HepG2 (cell line): Measurements from ENCODE around the gene MINDY1. TPM values are rescaled to one million over a fixed set of nuclear protein-coding genes. Genes with fewer than 3 reads are reported as not detected.

Experiments used
- GABPA ChIP-seq, 2 experiments: IDR thresholded peaks; 2 replicates each; pipeline ENCODE4 v1.6.1; 2011 to 2016; ENCODE audit warnings: low read depth in 2 of 2, low read length in 1 of 2, missing biosample characterization in 1 of 2, missing genetic modification characterization in 1 of 2
- GFI1 ChIP-seq: sonication (generic); formaldehyde crosslinking; IDR thresholded peaks from 2 replicates; pipeline ENCODE4 v1.5.0; 2020; ENCODE audit warnings: missing genetic modification reagents, mild to moderate bottlenecking, borderline replicate concordance
- MEF2D ChIP-seq: sonication (generic); formaldehyde crosslinking; IDR thresholded peaks from 2 replicates; pipeline ENCODE4 v1.5.1; 2020; ENCODE audit warnings: mild to moderate bottlenecking, missing genetic modification reagents
- MXI1 ChIP-seq: IDR thresholded peaks from 3 replicates; pipeline ENCODE4 v1.6.1; 2012; ENCODE audit warnings: low read depth, low read length, inconsistent platforms, borderline replicate concordance
- POLR2A ChIP-seq, 2 experiments: IDR thresholded peaks; 2 replicates each; pipeline ENCODE4 v1.6.1; 2011; ENCODE audit warnings: low read depth in 2 of 2, low read length in 2 of 2, mild to moderate bottlenecking in 1 of 2, moderate library complexity in 1 of 2; ENCODE audit not compliant: insufficient read depth in 1 of 2
- SALL1 ChIP-seq: sonication (generic); formaldehyde crosslinking; IDR thresholded peaks from 2 replicates; pipeline ENCODE4 v1.8.0; 2022; ENCODE audit warnings: mild to moderate bottlenecking, missing genetic modification reagents
- TCF12 ChIP-seq, 2 experiments: fragments of 450-650 bp in 1 of 2; sonication (generic) in 1 of 2; formaldehyde crosslinking in 1 of 2; IDR thresholded peaks; 2 replicates each; pipeline versions ENCODE4 v1.6.1 to v1.8.0; 2017 to 2022; ENCODE audit warnings: antibody characterized with exemption in 1 of 2, mild to moderate bottlenecking in 1 of 2, missing genetic modification reagents in 1 of 2, moderate library complexity in 1 of 2
- TCF7L2 ChIP-seq: IDR thresholded peaks from 2 replicates; pipeline ENCODE4 v1.6.1; 2011; ENCODE audit warnings: mild to moderate bottlenecking, low read depth, low read length, moderate library complexity
- ZNF20 ChIP-seq: sonication (generic); formaldehyde crosslinking; IDR thresholded peaks from 2 replicates; pipeline ENCODE4 v1.4.0; 2020; ENCODE audit warnings: mild to moderate bottlenecking, moderate library complexity, missing genetic modification reagents
- ZNF329 ChIP-seq: sonication (generic); formaldehyde crosslinking; IDR thresholded peaks from 2 replicates; pipeline ENCODE4 v1.9.0; 2021; ENCODE audit warnings: low read depth, mild to moderate bottlenecking, missing genetic modification reagents
- ZSCAN12 ChIP-seq: sonication (generic); formaldehyde crosslinking; IDR thresholded peaks from 2 replicates; pipeline ENCODE4 v1.9.0; 2021; ENCODE audit warnings: mild to moderate bottlenecking, missing genetic modification reagents
- polyA plus RNA-seq, 8 experiments: library from polyadenylated mRNA; depleted of rRNA in 3 of 8; stranded (reverse) in 7 of 8; unstranded in 1 of 8; fragments of >200 nt; fragmentation: Illumina TruSeq in 4 of 8; extraction: Trizol in 4 of 8; gene quantifications; 2 replicates each; pipeline versions ENCODE4 v1.2.1 to v1.2.3, GENCODE V29; 2011 to 2016; ENCODE audit warnings: low read depth in 4 of 8, missing spikeins in 1 of 8, mixed read lengths in 1 of 8; ENCODE audit not compliant: insufficient read depth in 1 of 8
- total RNA-seq, 5 experiments: library from RNA; depleted of rRNA; stranded (reverse); fragments of >200 nt; fragmentation: Illumina TruSeq; extraction: Trizol; gene quantifications; 2 replicates each; pipeline ENCODE4 v1.2.3, GENCODE V29; 2016; ENCODE audit warnings: low read depth in 1 of 5
- TF ChIP-seq, protein P1 (sequence below): sonication (generic); formaldehyde crosslinking; IDR thresholded peaks from 2 replicates; pipeline ENCODE4 v1.4.0; 2020; ENCODE audit warnings: missing genetic modification reagents, borderline replicate concordance
- TF ChIP-seq, protein P2 (sequence below): sonication (generic); formaldehyde crosslinking; IDR thresholded peaks from 2 replicates; pipeline ENCODE4 v1.8.0; 2022; ENCODE audit warnings: mild to moderate bottlenecking, missing genetic modification reagents; ENCODE audit not compliant: insufficient replicate concordance
- TF ChIP-seq, protein P3 (sequence below): sonication (generic); formaldehyde crosslinking; IDR thresholded peaks from 2 replicates; pipeline ENCODE4 v1.5.0; 2020; ENCODE audit warnings: missing genetic modification reagents
- TF ChIP-seq, protein P4 (sequence below): sonication (generic); formaldehyde crosslinking; conservative IDR thresholded peaks from 2 replicates; pipeline ENCODE4 v1.8.0; 2022; ENCODE audit warnings: mild to moderate bottlenecking, moderate library complexity, missing genetic modification reagents
- TF ChIP-seq, protein P5 (sequence below): sonication (generic); formaldehyde crosslinking; IDR thresholded peaks from 2 replicates; pipeline ENCODE4 v1.5.1; 2020; ENCODE audit warnings: mild to moderate bottlenecking, missing genetic modification reagents, borderline replicate concordance

The MINDY1 gene
- total and polyA plus RNA-seq, 2 of the 13 experiments (the other 11 are each of a cell fraction or from before 2014, with no cell fraction given) = 11.1 to 15.0 TPM

DNA sequence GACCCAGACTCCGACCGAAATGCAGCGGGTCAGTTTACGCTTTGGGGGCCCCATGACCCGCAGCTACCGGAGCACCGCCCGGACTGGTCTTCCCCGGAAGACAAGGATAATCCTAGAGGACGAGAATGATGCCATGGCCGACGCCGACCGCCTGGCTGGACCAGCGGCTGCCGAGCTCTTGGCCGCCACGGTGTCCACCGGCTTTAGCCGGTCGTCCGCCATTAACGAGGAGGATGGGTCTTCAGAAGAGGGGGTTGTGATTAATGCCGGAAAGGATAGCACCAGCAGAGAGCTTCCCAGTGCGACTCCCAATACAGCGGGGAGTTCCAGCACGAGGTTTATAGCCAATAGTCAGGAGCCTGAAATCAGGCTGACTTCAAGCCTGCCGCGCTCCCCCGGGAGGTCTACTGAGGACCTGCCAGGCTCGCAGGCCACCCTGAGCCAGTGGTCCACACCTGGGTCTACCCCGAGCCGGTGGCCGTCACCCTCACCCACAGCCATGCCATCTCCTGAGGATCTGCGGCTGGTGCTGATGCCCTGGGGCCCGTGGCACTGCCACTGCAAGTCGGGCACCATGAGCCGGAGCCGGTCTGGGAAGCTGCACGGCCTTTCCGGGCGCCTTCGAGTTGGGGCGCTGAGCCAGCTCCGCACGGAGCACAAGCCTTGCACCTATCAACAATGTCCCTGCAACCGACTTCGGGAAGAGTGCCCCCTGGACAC, 41.4 kb upstream of the MINDY1 start (continued):
- no peak for TF ChIP-seq GABPA (IDR thresholded peaks at IDR 0.05; ENCODE audit: low read depth, low read length)
- TF ChIP-seq GABPA (CRISPR knock-in tag; IDR thresholded peaks at IDR 0.05; ENCODE audit: low read depth) = no peak
- TF ChIP-seq, protein P1, sequence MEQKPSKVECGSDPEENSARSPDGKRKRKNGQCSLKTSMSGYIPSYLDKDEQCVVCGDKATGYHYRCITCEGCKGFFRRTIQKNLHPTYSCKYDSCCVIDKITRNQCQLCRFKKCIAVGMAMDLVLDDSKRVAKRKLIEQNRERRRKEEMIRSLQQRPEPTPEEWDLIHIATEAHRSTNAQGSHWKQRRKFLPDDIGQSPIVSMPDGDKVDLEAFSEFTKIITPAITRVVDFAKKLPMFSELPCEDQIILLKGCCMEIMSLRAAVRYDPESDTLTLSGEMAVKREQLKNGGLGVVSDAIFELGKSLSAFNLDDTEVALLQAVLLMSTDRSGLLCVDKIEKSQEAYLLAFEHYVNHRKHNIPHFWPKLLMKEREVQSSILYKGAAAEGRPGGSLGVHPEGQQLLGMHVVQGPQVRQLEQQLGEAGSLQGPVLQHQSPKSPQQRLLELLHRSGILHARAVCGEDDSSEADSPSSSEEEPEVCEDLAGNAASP (CRISPR knock-in tag) = no peak
- TF ChIP-seq MXI1 = 0 out of 3 replicates have a peak, but pooled peaks have one; percentile 13
- TF ChIP-seq MEF2D (CRISPR knock-in tag) = 0 out of 2 replicates have a peak, but pooled peaks have one; percentile 6
- TF ChIP-seq TCF7L2 = no peak
- TF ChIP-seq ZNF20 = 0 out of 2 replicates have a peak, but pooled peaks have one; percentile 49
- TF ChIP-seq SALL1 = peak; percentile 80
- peak in 1 of 2 experiments; percentile 32; a peak in 1 of 4 replicates for TF ChIP-seq POLR2A (IDR thresholded peaks at IDR 0.05; ENCODE audit: insufficient read depth in 1 of 2, low read depth in 2 of 2, low read length in 2 of 2)
- TF ChIP-seq, protein P2, sequence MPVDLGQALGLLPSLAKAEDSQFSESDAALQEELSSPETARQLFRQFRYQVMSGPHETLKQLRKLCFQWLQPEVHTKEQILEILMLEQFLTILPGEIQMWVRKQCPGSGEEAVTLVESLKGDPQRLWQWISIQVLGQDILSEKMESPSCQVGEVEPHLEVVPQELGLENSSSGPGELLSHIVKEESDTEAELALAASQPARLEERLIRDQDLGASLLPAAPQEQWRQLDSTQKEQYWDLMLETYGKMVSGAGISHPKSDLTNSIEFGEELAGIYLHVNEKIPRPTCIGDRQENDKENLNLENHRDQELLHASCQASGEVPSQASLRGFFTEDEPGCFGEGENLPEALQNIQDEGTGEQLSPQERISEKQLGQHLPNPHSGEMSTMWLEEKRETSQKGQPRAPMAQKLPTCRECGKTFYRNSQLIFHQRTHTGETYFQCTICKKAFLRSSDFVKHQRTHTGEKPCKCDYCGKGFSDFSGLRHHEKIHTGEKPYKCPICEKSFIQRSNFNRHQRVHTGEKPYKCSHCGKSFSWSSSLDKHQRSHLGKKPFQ (CRISPR knock-in tag) = peak; percentile 43
- no peak for TF ChIP-seq ZNF329
- TF ChIP-seq GFI1 (CRISPR knock-in tag) = peak; percentile 17; the same call in 1 of the 2 replicates
- TF ChIP-seq, protein P3, sequence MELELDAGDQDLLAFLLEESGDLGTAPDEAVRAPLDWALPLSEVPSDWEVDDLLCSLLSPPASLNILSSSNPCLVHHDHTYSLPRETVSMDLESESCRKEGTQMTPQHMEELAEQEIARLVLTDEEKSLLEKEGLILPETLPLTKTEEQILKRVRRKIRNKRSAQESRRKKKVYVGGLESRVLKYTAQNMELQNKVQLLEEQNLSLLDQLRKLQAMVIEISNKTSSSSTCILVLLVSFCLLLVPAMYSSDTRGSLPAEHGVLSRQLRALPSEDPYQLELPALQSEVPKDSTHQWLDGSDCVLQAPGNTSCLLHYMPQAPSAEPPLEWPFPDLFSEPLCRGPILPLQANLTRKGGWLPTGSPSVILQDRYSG (CRISPR knock-in tag) = peak; percentile 76; the same call in 1 of the 2 replicates
- TF ChIP-seq TCF12 (IDR thresholded peaks at IDR 0.05) = no peak
- TF ChIP-seq TCF12 (CRISPR knock-in tag; IDR thresholded peaks at IDR 0.05) = no peak
- TF ChIP-seq ZSCAN12 (CRISPR knock-in tag) = no peak
- TF ChIP-seq, protein P4, sequence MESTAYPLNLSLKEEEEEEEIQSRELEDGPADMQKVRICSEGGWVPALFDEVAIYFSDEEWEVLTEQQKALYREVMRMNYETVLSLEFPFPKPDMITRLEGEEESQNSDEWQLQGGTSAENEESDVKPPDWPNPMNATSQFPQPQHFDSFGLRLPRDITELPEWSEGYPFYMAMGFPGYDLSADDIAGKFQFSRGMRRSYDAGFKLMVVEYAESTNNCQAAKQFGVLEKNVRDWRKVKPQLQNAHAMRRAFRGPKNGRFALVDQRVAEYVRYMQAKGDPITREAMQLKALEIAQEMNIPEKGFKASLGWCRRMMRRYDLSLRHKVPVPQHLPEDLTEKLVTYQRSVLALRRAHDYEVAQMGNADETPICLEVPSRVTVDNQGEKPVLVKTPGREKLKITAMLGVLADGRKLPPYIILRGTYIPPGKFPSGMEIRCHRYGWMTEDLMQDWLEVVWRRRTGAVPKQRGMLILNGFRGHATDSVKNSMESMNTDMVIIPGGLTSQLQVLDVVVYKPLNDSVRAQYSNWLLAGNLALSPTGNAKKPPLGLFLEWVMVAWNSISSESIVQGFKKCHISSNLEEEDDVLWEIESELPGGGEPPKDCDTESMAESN (CRISPR knock-in tag) = peak; percentile 19; the same call in 1 of the 2 replicates
- TF ChIP-seq, protein P5, sequence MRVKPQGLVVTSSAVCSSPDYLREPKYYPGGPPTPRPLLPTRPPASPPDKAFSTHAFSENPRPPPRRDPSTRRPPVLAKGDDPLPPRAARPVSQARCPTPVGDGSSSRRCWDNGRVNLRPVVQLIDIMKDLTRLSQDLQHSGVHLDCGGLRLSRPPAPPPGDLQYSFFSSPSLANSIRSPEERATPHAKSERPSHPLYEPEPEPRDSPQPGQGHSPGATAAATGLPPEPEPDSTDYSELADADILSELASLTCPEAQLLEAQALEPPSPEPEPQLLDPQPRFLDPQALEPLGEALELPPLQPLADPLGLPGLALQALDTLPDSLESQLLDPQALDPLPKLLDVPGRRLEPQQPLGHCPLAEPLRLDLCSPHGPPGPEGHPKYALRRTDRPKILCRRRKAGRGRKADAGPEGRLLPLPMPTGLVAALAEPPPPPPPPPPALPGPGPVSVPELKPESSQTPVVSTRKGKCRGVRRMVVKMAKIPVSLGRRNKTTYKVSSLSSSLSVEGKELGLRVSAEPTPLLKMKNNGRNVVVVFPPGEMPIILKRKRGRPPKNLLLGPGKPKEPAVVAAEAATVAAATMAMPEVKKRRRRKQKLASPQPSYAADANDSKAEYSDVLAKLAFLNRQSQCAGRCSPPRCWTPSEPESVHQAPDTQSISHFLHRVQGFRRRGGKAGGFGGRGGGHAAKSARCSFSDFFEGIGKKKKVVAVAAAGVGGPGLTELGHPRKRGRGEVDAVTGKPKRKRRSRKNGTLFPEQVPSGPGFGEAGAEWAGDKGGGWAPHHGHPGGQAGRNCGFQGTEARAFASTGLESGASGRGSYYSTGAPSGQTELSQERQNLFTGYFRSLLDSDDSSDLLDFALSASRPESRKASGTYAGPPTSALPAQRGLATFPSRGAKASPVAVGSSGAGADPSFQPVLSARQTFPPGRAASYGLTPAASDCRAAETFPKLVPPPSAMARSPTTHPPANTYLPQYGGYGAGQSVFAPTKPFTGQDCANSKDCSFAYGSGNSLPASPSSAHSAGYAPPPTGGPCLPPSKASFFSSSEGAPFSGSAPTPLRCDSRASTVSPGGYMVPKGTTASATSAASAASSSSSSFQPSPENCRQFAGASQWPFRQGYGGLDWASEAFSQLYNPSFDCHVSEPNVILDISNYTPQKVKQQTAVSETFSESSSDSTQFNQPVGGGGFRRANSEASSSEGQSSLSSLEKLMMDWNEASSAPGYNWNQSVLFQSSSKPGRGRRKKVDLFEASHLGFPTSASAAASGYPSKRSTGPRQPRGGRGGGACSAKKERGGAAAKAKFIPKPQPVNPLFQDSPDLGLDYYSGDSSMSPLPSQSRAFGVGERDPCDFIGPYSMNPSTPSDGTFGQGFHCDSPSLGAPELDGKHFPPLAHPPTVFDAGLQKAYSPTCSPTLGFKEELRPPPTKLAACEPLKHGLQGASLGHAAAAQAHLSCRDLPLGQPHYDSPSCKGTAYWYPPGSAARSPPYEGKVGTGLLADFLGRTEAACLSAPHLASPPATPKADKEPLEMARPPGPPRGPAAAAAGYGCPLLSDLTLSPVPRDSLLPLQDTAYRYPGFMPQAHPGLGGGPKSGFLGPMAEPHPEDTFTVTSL (CRISPR knock-in tag) = no peak
